GM21717 (cell line): ENCODE results near the gene NARF.
"Not testable (repeated sequence)": the region's sequence is repeated elsewhere in the genome, so short reads cannot be mapped to it uniquely, and the experiment has no call there.

ENCODE experiments used
- ATAC-seq: cut with Tn5 transposase; IDR thresholded peaks from one replicate; pipeline ENCODE4 v1.9.1; 2021; ENCODE audit warnings: mild to moderate bottlenecking, moderate library complexity; ENCODE audit not compliant: unreplicated experiment

NARF gene

GRCh38 chr17:82445542-82445941 is 13.0 kb upstream of the NARF start:
- ATAC-seq = no peak

GRCh38 chr17:82446124-82446523 is 12.4 kb upstream of the NARF start:
- no peak for ATAC-seq

GRCh38 chr17:82446649-82447048 is 11.9 kb upstream of the NARF start:
- ATAC-seq = no peak

- ATAC-seq = no peak
These were observed 10.7 kb upstream of the NARF start for GRCh38 chr17:82447876-82448275.

GRCh38 chr17:82449131-82449882 is 9.2 kb upstream of the NARF start:
- ATAC-seq = peak; percentile 46

- peak; percentile 3 for ATAC-seq
These were observed 8.6 kb upstream of the NARF start for GRCh38 chr17:82449883-82450356.

GRCh38 chr17:82450357-82451106 is 8.0 kb upstream of the NARF start, which contains the start of gene CYBC1:
Gene CYBC1 (minus strand): TSS chr17:82450752. CDS start chr17:82449254, 1,498 bp downstream.
- ATAC-seq = peak; percentile 58

- no peak for ATAC-seq
These were observed 6.4 kb upstream of the NARF start for GRCh38 chr17:82452162-82452561.

GRCh38 chr17:82453151-82453550 is 5.4 kb upstream of the NARF start:
- not testable (repeated sequence) for ATAC-seq

- ATAC-seq = not testable (repeated sequence)
These were observed 4.8 kb upstream of the NARF start for GRCh38 chr17:82453706-82454105.

- ATAC-seq = no peak
These were observed 1.2 kb upstream of the NARF start for GRCh38 chr17:82457073-82457928.

GRCh38 chr17:82457929-82458178 is 687 bp upstream of the NARF start:
- ATAC-seq = no peak

- no peak for ATAC-seq
These were observed 414 bp downstream of the NARF start for GRCh38 chr17:82458885-82459424.

GRCh38 chr17:82459936-82460335 is 1.4 kb downstream of the NARF start:
- not testable (repeated sequence) for ATAC-seq

GRCh38 chr17:82461827-82462524 is 3.4 kb downstream of the NARF start:
- ATAC-seq = no peak

- no peak for ATAC-seq
These were observed 4.8 kb downstream of the NARF start for GRCh38 chr17:82463391-82463790.

- ATAC-seq = no peak
These were observed 5.5 kb downstream of the NARF start for GRCh38 chr17:82463925-82464566.

GRCh38 chr17:82464567-82464929 is 6.0 kb downstream of the NARF start:
- no peak for ATAC-seq

- no peak for ATAC-seq
These were observed 6.6 kb downstream of the NARF start for GRCh38 chr17:82465023-82465603.

GRCh38 chr17:82468692-82469091 is 10.2 kb downstream of the NARF start:
- ATAC-seq = no peak
